SK-N-MC (cell line): Measurements from ENCODE around the gene GSE1.

Experiments used
- EZH2 ChIP-seq: fragments of 200-600 bp; sonication (generic); IDR thresholded peaks from one replicate; pipeline ENCODE4 v1.6.1; 2017; ENCODE audit warnings: antibody characterized with exemption
- FOXP2 ChIP-seq: optimal IDR thresholded peaks from 2 replicates; pipeline ENCODE3; 2011; ENCODE audit warnings: mild to moderate bottlenecking, moderate library complexity; ENCODE audit not compliant: insufficient read depth; ENCODE audit errors: extremely low read length, control extremely low read depth
- POLR2AphosphoS5 ChIP-seq: IDR thresholded peaks from 2 replicates; pipeline ENCODE4 v1.6.1; 2012; ENCODE audit warnings: mild to moderate bottlenecking, low read depth, low read length, borderline replicate concordance

DNA sequence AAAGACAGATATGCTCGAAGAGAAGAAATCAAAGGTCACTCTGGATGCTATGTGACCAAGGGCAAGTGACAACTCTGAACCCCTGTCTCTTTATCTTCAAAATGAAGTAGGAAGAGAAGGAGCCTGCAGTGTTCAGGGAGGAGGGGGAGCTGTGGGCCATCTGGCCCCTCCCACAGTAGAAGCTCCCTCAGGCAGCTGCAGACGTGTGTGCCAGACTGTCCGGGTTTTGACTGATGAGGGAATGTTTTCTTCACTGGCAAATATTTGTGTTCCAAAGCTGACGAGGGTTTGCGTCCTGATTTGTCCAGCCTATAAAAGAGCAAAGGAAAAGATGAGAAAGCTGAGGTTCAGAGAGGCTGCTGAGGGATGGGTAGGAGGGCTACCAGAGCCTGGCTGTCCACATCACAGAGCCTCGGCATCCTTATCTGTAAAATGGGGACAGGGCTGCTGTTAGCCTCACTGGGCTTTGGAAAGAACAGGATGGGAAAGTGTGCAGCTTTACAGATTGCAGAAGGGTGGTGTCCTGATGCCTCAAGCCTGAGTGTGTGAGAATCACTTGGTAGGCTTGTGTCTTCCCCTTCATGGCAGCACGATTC is 77.4 kb downstream of the GSE1 start:
- no peak for TF ChIP-seq EZH2
- no peak for TF ChIP-seq POLR2AphosphoS5
- TF ChIP-seq FOXP2 = no peak
